ENCODE results near the gene KAT8.

The KAT8 gene

GRCh38 chr16:31108794-31109558 lies 8.5 kb upstream of the KAT8 start:
- DNase-seq = no peak

- no peak for DNase-seq
These were observed 7.8 kb upstream of the KAT8 start for GRCh38 chr16:31109622-31110021.

- DNase-seq = no peak
These were observed 7.1 kb upstream of the KAT8 start for GRCh38 chr16:31110106-31111034.

GRCh38 chr16:31111881-31112466 lies 5.5 kb upstream of the KAT8 start:
- DNase-seq = no peak

GRCh38 chr16:31112711-31113110 lies 4.8 kb upstream of the KAT8 start:
- DNase-seq = no peak

GRCh38 chr16:31113121-31114120 lies 4.0 kb upstream of the KAT8 start:
- no peak for DNase-seq

GRCh38 chr16:31114468-31114867 lies 3.0 kb upstream of the KAT8 start:
- no peak for DNase-seq

- DNase-seq = no peak
These were observed 1.0 kb downstream of the KAT8 start for GRCh38 chr16:31118223-31119155.

GRCh38 chr16:31120129-31120528 lies 2.7 kb downstream of the KAT8 start:
- no peak for DNase-seq

GRCh38 chr16:31125844-31126243 lies 8.4 kb downstream of the KAT8 start:
- DNase-seq = no peak

- DNase-seq = no peak
These were observed 9.7 kb downstream of the KAT8 start for GRCh38 chr16:31127182-31127581.

GRCh38 chr16:31128711-31129567 lies 11.5 kb downstream of the KAT8 start:
- DNase-seq = no peak

- DNase-seq = no peak
These were observed 12.3 kb downstream of the KAT8 start for GRCh38 chr16:31129568-31130335.

GRCh38 chr16:31130336-31130891 lies 12.9 kb downstream of the KAT8 start:
- no peak for DNase-seq

GRCh38 chr16:31130899-31131298 lies 13.4 kb downstream of the KAT8 start:
- DNase-seq = no peak

GRCh38 chr16:31131416-31131815 lies 14.0 kb downstream of the KAT8 start:
- DNase-seq = no peak

- no peak for DNase-seq
These were observed 14.4 kb downstream of the KAT8 start for GRCh38 chr16:31131841-31132271.

- DNase-seq = no peak
These were observed 15.0 kb downstream of the KAT8 start for GRCh38 chr16:31132303-31132979.
